NCI-H69 (cell line): ENCODE measurements around the gene FBLN2.
A peak's percentile ranks its signal among the peaks of the same experiment; 100 is the strongest.

ENCODE experiments used
- DNase-seq: peaks from one replicate; lab custom pipeline; 2025; lab: John Stamatoyannopoulos, UW

Gene FBLN2

GRCh38 chr3:13582366-13583250, 33.7 kb downstream of the FBLN2 start:
- no peak for DNase-seq

- DNase-seq = no peak
Measured at GRCh38 chr3:13583251-13584180, 34.6 kb downstream of the FBLN2 start.

- no peak for DNase-seq
Measured at GRCh38 chr3:13584427-13584891, 35.5 kb downstream of the FBLN2 start.

GRCh38 chr3:13584901-13585300, 36.0 kb downstream of the FBLN2 start:
- no peak for DNase-seq

GRCh38 chr3:13587442-13587841, 38.5 kb downstream of the FBLN2 start:
- no peak for DNase-seq

- DNase-seq = no peak
Measured at GRCh38 chr3:13588221-13588701, 39.3 kb downstream of the FBLN2 start.

- DNase-seq = no peak
Measured at GRCh38 chr3:13588993-13589392, 40.1 kb downstream of the FBLN2 start.

- no peak for DNase-seq
Measured at GRCh38 chr3:13590841-13591520, 42.1 kb downstream of the FBLN2 start.

GRCh38 chr3:13593615-13594014, 44.7 kb downstream of the FBLN2 start:
- no peak for DNase-seq

- no peak for DNase-seq
Measured at GRCh38 chr3:13594146-13594545, 45.2 kb downstream of the FBLN2 start.

GRCh38 chr3:13594991-13595421, 46.1 kb downstream of the FBLN2 start:
- peak; percentile 42 for DNase-seq

GRCh38 chr3:13595485-13595884, 46.6 kb downstream of the FBLN2 start:
- peak; percentile 46 for DNase-seq

- no peak for DNase-seq
Measured at GRCh38 chr3:13596426-13597205, 47.7 kb downstream of the FBLN2 start.

GRCh38 chr3:13597661-13598060, 48.7 kb downstream of the FBLN2 start:
- no peak for DNase-seq

- no peak for DNase-seq
Measured at GRCh38 chr3:13598201-13598600, 49.3 kb downstream of the FBLN2 start.

- DNase-seq = peak; percentile 35
Measured at GRCh38 chr3:13598926-13599886, 50.3 kb downstream of the FBLN2 start.

- no peak for DNase-seq
Measured at GRCh38 chr3:13599887-13600450, 51.0 kb downstream of the FBLN2 start.

- DNase-seq = no peak
Measured at GRCh38 chr3:13600950-13601691, 52.2 kb downstream of the FBLN2 start.

- DNase-seq = no peak
Measured at GRCh38 chr3:13601692-13602080, 52.8 kb downstream of the FBLN2 start.
